Activated gamma-delta T cell (primary cell): ENCODE results near the gene MBD5.

Source experiments
- DNase-seq: peaks from one replicate; lab custom pipeline; 2025; lab: John Stamatoyannopoulos, UW

MBD5 gene

GRCh38 chr2:148302526-148302925, 281.6 kb downstream of the MBD5 start:
- no peak for DNase-seq

DNA sequence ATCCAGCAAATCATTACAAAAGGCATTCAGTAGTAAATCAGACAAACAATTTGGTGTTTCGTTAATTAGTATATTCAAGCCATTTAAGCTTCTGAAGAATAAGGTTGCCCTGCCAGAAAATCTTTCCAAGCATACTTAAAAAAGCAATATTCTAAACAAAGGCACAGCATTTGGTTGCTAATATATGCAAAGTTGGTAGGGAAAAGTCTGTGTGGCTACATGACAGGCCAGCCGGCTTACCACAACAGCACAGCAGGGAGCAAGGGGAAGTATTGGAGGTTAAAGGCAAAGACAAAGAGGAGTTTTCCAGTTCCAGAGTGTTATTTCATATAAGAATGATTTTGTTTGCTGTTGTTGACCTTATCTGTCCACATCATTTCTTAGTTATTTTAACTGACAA, 282.3 kb downstream of the MBD5 start:
- DNase-seq = no peak

DNA sequence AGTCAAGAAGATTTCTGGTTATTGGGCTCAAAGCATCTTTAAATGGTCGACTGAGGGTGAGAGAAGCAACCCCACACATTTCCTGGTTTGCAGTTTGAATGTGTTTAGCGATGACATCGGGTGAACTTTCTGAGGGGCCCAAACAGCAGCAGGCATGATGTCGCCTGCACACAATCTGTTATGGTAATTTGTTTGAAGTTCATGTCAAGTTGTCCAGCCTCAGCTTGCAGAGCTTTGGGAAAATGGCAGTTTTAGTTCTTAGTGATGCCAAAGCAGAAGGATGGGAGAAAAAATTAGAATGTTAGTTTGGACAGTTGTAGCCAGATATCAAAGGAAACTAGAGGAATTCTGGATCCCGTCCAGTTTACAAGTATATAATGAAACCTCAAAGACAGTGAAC, 284.6 kb downstream of the MBD5 start:
- DNase-seq = no peak

- no peak for DNase-seq
Measured at GRCh38 chr2:148306027-148306426, 285.1 kb downstream of the MBD5 start.

DNA sequence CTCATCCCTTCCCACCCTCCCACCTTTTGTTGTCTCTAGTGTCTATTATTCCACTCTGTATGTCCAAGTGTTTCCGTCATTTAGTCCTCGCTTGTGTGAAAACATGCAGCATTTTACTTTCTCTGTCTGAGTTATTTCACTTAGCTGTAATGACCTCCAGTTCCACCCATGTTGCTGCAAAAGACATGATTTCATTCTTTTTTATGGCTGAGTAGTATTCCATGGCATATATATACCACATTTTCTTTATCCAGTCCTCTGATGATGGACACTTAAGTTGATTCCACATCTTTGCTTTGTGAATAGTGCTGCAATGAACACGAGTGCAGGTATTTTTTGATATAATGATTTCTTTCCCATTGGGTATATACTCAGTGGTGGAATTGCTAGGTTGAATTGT, 296.7 kb downstream of the MBD5 start:
- DNase-seq = no peak

DNA sequence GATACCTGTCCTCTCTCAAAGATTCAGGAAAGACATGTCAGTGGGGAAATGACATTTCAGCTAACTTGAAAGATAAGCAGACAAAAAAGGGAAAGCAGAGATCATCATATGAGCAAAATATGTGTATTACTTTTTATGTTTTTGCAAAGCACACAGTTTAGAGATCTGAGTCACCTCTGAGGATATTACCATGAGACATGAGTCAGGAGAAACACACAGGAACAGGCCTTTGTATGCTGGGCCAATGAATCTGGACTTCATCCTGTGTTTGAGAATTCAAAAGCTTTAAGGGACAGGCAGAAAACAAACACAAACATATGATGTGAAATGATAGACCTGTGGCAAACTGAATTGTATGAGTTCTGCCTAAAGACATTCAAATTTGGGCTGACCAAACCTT, 317.6 kb downstream of the MBD5 start:
- no peak for DNase-seq

DNA sequence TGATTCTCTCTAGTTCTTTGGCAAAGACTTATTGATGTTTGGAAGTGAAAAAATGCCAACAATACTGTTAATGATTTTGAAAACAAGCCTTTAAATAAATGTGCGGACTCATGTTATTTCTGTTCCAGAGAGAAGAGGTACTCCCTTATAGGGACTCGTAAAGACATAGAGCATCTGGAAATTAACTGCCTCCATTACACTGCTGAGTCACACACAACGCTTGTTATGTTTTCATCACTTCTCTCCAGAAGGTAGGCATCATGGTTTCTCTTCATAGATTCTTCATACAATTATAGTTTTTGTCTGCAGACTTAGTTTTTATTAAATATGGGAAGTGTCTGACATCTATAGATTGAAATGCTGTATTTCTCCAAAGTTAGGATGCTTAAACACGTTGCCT, 321.2 kb downstream of the MBD5 start:
- DNase-seq = no peak

GRCh38 chr2:148350199-148350598, 329.3 kb downstream of the MBD5 start:
- no peak for DNase-seq

GRCh38 chr2:148351437-148352143, 330.7 kb downstream of the MBD5 start:
- no peak for DNase-seq

- no peak for DNase-seq
Measured at GRCh38 chr2:148358375-148358774, 337.5 kb downstream of the MBD5 start.

DNA sequence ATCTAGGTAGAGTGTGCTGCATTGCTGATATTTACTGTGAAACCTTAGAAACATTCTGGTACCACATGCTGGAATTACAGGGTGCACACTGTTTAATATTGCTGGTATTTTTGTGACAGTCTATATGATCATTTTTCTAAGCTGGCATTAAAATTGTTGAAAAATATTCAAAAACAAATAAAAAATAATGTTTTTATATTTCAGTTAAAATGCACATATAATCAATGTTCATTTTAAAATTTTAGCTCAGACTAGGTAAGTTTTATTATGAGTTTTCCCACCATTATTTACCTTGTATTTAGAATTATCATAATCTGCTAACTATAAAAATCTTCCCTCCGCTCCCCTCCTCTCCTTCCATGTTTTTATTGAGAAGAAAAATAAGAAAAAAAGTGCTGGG, 339.8 kb downstream of the MBD5 start:
- DNase-seq = no peak

DNA sequence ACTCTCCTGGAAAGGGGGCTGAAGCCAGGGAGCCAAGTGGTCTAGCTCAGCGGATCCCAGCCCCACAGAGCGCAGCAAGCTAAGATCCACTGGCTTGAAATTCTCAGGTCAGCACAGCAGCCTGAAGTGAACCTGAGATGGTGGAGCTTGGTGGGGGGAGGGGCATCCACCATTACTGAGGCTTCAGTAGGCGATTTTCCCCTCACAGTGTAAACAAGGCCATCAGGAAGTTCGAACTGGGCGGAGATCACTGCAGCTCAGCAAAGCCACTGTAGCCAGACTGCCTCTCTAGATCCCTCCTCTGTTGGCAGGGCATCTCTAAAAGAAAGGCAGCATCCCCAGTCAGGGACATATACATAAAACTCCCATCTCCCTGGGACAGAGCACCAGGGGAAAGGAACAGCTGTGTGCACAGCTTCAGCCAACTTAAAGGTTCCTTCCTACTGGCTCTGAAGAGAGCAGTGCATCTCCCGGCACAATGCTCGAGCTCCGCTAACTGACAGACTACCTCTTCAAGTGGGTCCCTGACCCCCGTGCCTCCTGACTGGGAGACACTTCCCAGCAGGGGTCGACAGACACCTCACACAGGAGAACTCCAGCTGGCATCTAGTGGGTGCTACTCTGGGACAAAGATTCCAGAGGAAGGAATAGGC, 341.4 kb downstream of the MBD5 start:
- no peak for DNase-seq

DNA sequence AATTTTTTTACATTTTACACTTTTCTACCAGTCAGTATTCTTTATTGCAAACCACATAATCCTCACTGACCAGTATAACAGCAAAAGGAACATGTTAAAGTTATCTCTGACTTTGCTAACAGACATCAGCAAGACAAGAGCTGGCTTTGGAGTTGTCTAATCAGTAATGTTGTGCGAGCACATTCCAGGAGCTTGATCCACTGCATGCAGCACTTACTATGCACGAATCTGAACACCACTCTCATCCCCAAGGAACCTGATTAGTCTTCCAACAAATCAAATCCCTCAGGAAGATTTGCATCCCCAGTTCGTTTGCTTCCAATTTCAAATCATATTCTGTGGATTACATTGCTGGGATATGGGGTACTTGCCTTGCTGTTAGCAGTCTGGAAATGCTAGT, 354.3 kb downstream of the MBD5 start:
- DNase-seq = no peak

DNA sequence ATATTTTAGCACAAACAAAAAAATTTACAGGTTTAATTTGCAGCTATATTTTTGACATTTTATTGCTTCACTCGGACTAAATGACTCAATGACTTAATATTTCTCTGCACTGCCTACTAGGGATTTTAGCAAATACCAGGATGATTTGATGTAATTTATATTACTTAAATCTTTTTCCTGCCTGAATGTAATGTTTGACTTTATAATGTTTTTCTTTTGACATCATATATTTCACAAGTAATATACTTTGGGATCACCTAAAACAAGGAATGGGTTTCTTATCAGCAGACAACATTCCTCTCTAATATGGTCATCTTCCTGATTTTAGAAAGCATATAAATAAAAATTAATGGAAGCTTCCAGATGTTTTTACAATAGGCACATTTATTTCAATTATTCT, 370.4 kb downstream of the MBD5 start:
- DNase-seq = no peak

- DNase-seq = no peak
Measured at GRCh38 chr2:148402786-148403185, 381.9 kb downstream of the MBD5 start.

- no peak for DNase-seq
Measured at GRCh38 chr2:148410899-148411298, 390.0 kb downstream of the MBD5 start.

DNA sequence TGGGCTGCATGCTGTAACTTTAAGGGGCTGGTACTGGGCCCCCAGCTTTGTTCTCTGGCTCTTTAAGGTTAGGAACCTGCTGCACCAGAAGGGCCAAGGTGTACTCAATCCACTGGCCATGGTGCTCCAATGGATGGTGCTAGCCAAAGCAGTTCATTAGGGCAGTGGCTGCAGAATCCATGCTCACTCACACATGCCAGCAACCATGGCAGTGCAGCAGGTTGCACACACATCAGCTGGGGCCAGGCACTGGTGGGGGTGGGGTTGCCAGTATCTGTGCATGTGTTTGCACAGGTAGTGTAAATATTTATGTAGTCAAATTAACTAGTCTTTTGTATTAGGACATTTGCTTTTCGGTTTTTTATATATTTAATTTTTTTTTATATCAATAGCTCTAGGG, 395.4 kb downstream of the MBD5 start:
- no peak for DNase-seq

DNA sequence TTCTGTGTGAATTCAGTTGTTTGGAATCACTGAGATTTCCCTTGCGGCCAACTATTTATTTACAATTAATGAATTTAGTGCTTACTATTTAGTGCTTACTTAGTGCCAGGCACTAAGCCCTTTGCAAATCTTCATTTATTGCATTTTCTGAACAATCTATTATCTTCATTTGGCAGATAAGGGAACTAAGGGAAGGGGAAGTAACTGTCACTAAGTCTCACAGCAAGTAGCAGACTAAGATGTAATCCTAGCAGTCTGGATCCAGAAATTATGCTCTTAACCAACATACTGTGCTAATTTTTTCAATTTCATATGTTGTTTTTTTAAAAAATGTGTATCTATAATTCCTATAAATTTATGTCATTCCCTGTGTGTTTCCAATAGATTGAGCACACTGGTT, 409.2 kb downstream of the MBD5 start:
- DNase-seq = no peak

GRCh38 chr2:148447877-148448276, 427.0 kb downstream of the MBD5 start:
- no peak for DNase-seq

GRCh38 chr2:148450531-148450930, 429.6 kb downstream of the MBD5 start:
- DNase-seq = no peak

GRCh38 chr2:148451046-148451445, 430.2 kb downstream of the MBD5 start:
- no peak for DNase-seq

GRCh38 chr2:148455791-148456190, 434.9 kb downstream of the MBD5 start:
- no peak for DNase-seq

- DNase-seq = no peak
Measured at GRCh38 chr2:148458171-148458570, 437.3 kb downstream of the MBD5 start.

DNA sequence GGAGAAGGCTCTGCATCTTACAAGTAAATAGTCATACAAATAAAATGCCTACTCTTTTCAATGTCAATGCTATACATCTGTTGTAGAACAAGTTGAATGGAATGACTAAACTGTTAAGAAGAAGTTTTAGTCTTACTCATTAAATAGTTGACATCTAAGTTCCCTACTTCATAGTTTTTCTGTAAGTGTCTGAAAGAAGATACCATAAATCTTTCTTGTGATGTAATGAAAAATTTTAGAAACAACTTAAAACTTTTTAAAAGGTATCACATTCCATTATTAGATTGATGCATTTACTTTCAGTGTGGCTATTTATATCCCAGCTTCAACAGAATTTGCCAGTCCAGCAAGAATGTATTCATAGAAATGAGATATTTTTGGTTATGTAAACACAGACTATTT, 438.5 kb downstream of the MBD5 start:
- DNase-seq = no peak
